Rectal smooth muscle tissue (tissue), 1 donor: ENCODE measurements around the gene TMEM121B.

ENCODE experiments used
- H3K27ac ChIP-seq: one replicate; pipeline ENCODE4 v1.7.0; 2013; ENCODE audit warnings: low read depth, low read length, inconsistent platforms
- H3K27me3 ChIP-seq: one replicate; pipeline ENCODE4 v1.7.0; 2013; ENCODE audit warnings: low read length; ENCODE audit not compliant: control insufficient read depth, insufficient read depth
- H3K36me3 ChIP-seq: one replicate; pipeline ENCODE4 v1.7.0; 2013; ENCODE audit warnings: low read length; ENCODE audit not compliant: control insufficient read depth, insufficient read depth
- H3K4me1 ChIP-seq: one replicate; pipeline ENCODE4 v1.7.0; 2013; ENCODE audit warnings: low read length; ENCODE audit not compliant: control insufficient read depth, insufficient read depth
- H3K4me3 ChIP-seq: one replicate; pipeline ENCODE4 v1.7.0; 2013; ENCODE audit warnings: low read length
- H3K9ac ChIP-seq: one replicate; pipeline ENCODE4 v1.7.0; 2013; ENCODE audit warnings: low read length

Gene TMEM121B

GRCh38 chr22:17114898-17115235 is 6.3 kb downstream of the TMEM121B start:
- no peak overlapping the region for H3K9ac ChIP-seq
- no peaks in the 10 kb centered on the region for H3K4me1 ChIP-seq
- no peak overlapping the region for H3K27ac ChIP-seq
- H3K36me3 ChIP-seq = no peaks in the 10 kb centered on the region
- H3K27me3 ChIP-seq = peaks cover 9% of the 10 kb centered on the region
- H3K4me3 ChIP-seq = no peak overlapping the region

GRCh38 chr22:17114173-17114897 is 6.8 kb downstream of the TMEM121B start:
- no peak overlapping the region for H3K4me3 ChIP-seq
- no peaks in the 10 kb centered on the region for H3K4me1 ChIP-seq
- H3K36me3 ChIP-seq = no peaks in the 10 kb centered on the region
- no peak overlapping the region for H3K9ac ChIP-seq
- no peak overlapping the region for H3K27ac ChIP-seq
- H3K27me3 ChIP-seq = peaks cover 5% of the 10 kb centered on the region

GRCh38 chr22:17113600-17113999 is 7.6 kb downstream of the TMEM121B start:
- H3K27ac ChIP-seq = no peak overlapping the region
- no peaks in the 10 kb centered on the region for H3K4me1 ChIP-seq
- H3K4me3 ChIP-seq = no peak overlapping the region
- no peaks in the 10 kb centered on the region for H3K36me3 ChIP-seq
- no peak overlapping the region for H3K9ac ChIP-seq
- H3K27me3 ChIP-seq = no peaks in the 10 kb centered on the region

GRCh38 chr22:17112491-17113042 is 8.6 kb downstream of the TMEM121B start:
- H3K4me1 ChIP-seq = no peaks in the 10 kb centered on the region
- H3K27ac ChIP-seq = no peak overlapping the region
- H3K4me3 ChIP-seq = no peak overlapping the region
- H3K36me3 ChIP-seq = no peaks in the 10 kb centered on the region
- H3K9ac ChIP-seq = no peak overlapping the region
- H3K27me3 ChIP-seq = no peaks in the 10 kb centered on the region

GRCh38 chr22:17110791-17111550 is 10.2 kb downstream of the TMEM121B start:
- Histone ChIP-seq H3K9ac (no peak overlapping the region), H3K4me1 (no peaks in the 10 kb centered on the region), H3K4me3 (no peak overlapping the region), H3K27me3 (no peaks in the 10 kb centered on the region), H3K36me3 (peaks cover 2% of the 10 kb centered on the region), H3K27ac (no peak overlapping the region)

- Histone ChIP-seq H3K4me3 (no peak overlapping the region), H3K36me3 (peaks cover 5% of the 10 kb centered on the region), H3K9ac (no peak overlapping the region), H3K27me3 (no peaks in the 10 kb centered on the region), H3K27ac (no peak overlapping the region), H3K4me1 (no peaks in the 10 kb centered on the region)
Observed at GRCh38 chr22:17109976-17110375, 11.2 kb downstream of the TMEM121B start.

GRCh38 chr22:17109113-17109865 is 11.9 kb downstream of the TMEM121B start:
- no peak overlapping the region for H3K9ac ChIP-seq
- H3K36me3 ChIP-seq = peaks cover 8% of the 10 kb centered on the region

GRCh38 chr22:17108256-17109112 is 12.7 kb downstream of the TMEM121B start:
- Histone ChIP-seq H3K9ac (no peak overlapping the region), H3K4me3 (no peak overlapping the region), H3K27ac (no peak overlapping the region), H3K36me3 (peaks cover 8% of the 10 kb centered on the region), H3K27me3 (no peaks in the 10 kb centered on the region), H3K4me1 (no peaks in the 10 kb centered on the region)

More at GRCh38 chr22:17109113-17109865, 11.9 kb downstream of the TMEM121B start:
- no peaks in the 10 kb centered on the region for H3K4me1 ChIP-seq
- no peak overlapping the region for H3K4me3 ChIP-seq
- H3K27ac ChIP-seq = no peak overlapping the region
- H3K27me3 ChIP-seq = no peaks in the 10 kb centered on the region

GRCh38 chr22:17107547-17107810 is 13.7 kb downstream of the TMEM121B start:
- H3K27me3 ChIP-seq = no peaks in the 10 kb centered on the region
- H3K4me3 ChIP-seq = no peak overlapping the region
- no peak overlapping the region for H3K9ac ChIP-seq
- no peak overlapping the region for H3K27ac ChIP-seq
- no peaks in the 10 kb centered on the region for H3K4me1 ChIP-seq
- peaks cover 8% of the 10 kb centered on the region for H3K36me3 ChIP-seq

GRCh38 chr22:17106785-17107546 is 14.2 kb downstream of the TMEM121B start:
- no peak overlapping the region for H3K27ac ChIP-seq
- no peaks in the 10 kb centered on the region for H3K27me3 ChIP-seq
- H3K4me3 ChIP-seq = no peak overlapping the region
- no peaks in the 10 kb centered on the region for H3K4me1 ChIP-seq
- H3K36me3 ChIP-seq = peaks cover 12% of the 10 kb centered on the region
- H3K9ac ChIP-seq = no peak overlapping the region

- Histone ChIP-seq H3K27me3 (no peaks in the 10 kb centered on the region), H3K9ac (no peak overlapping the region), H3K4me3 (no peak overlapping the region), H3K36me3 (peaks cover 15% of the 10 kb centered on the region), H3K4me1 (no peaks in the 10 kb centered on the region), H3K27ac (no peak overlapping the region)
Observed at GRCh38 chr22:17106161-17106784, 14.9 kb downstream of the TMEM121B start.
